Measurements from ENCODE around the gene CPVL. TPM values are rescaled to one million over a fixed set of nuclear protein-coding genes. Genes with fewer than 3 reads are reported as not detected.

Gene CPVL
- total RNA-seq, 3 donors from 2014 or later: 0.45 TPM; not detected in 2

GRCh38 chr7:29013931-29014330, 132.4 kb downstream of the CPVL start:
- Mint-ChIP-seq H3K36me3 (ENCODE audit: insufficient read depth) (no peaks in the 10 kb centered on the region), H3K4me3 (no peak overlapping the region), H3K27me3 (ENCODE audit: low read depth) (no peaks in the 10 kb centered on the region), H3K9me3 (peaks cover 3% of the 10 kb centered on the region), H3K4me1 (ENCODE audit: low read depth) (no peaks in the 10 kb centered on the region)
- DNase-seq: no peak
- no peak for ATAC-seq

- DNase-seq: no peak
These were observed 133.1 kb downstream of the CPVL start for GRCh38 chr7:29013082-29013695.

GRCh38 chr7:29009947-29010346, 136.4 kb downstream of the CPVL start:
- Mint-ChIP-seq H3K4me1 (ENCODE audit: low read depth) (no peaks in the 10 kb centered on the region), H3K4me3 (no peak overlapping the region), H3K36me3 (ENCODE audit: insufficient read depth) (no peaks in the 10 kb centered on the region), H3K27me3 (ENCODE audit: low read depth) (no peaks in the 10 kb centered on the region), H3K9me3 (peaks cover 3% of the 10 kb centered on the region)
- DNase-seq (no peak), ATAC-seq (no peak)

More at GRCh38 chr7:29013082-29013695, 133.1 kb downstream of the CPVL start:
- Mint-ChIP-seq H3K9me3 (peaks cover 3% of the 10 kb centered on the region), H3K4me3 (no peak overlapping the region), H3K36me3 (ENCODE audit: insufficient read depth) (no peaks in the 10 kb centered on the region), H3K27me3 (ENCODE audit: low read depth) (no peaks in the 10 kb centered on the region), H3K4me1 (ENCODE audit: low read depth) (no peaks in the 10 kb centered on the region)
- no peak for ATAC-seq

GRCh38 chr7:29008590-29008989, 137.7 kb downstream of the CPVL start:
- no peaks in the 10 kb centered on the region for H3K4me1 Mint-ChIP-seq (ENCODE audit: low read depth)
- DNase-seq (no peak), ATAC-seq (no peak)
- H3K9me3 Mint-ChIP-seq: peaks cover 3% of the 10 kb centered on the region
- H3K36me3 Mint-ChIP-seq (ENCODE audit: insufficient read depth): no peaks in the 10 kb centered on the region
- no peaks in the 10 kb centered on the region for H3K27me3 Mint-ChIP-seq (ENCODE audit: low read depth)
- no peak overlapping the region for H3K4me3 Mint-ChIP-seq

- DNase-seq (no peak), ATAC-seq (no peak)
- no peaks in the 10 kb centered on the region for H3K36me3 Mint-ChIP-seq (ENCODE audit: insufficient read depth)
- H3K9me3 Mint-ChIP-seq: peaks cover 3% of the 10 kb centered on the region
- H3K4me1 Mint-ChIP-seq (ENCODE audit: low read depth): no peaks in the 10 kb centered on the region
- H3K27me3 Mint-ChIP-seq (ENCODE audit: low read depth): no peaks in the 10 kb centered on the region
- H3K4me3 Mint-ChIP-seq: no peak overlapping the region
These were observed 139.2 kb downstream of the CPVL start for GRCh38 chr7:29007127-29007526.

GRCh38 chr7:29005829-29006228, 140.5 kb downstream of the CPVL start:
- peaks cover 3% of the 10 kb centered on the region for H3K9me3 Mint-ChIP-seq
- H3K4me1 Mint-ChIP-seq (ENCODE audit: low read depth): no peaks in the 10 kb centered on the region
- no peak overlapping the region for H3K4me3 Mint-ChIP-seq
- ATAC-seq (no peak), DNase-seq (no peak)
- no peaks in the 10 kb centered on the region for H3K27me3 Mint-ChIP-seq (ENCODE audit: low read depth)
- no peaks in the 10 kb centered on the region for H3K36me3 Mint-ChIP-seq (ENCODE audit: insufficient read depth)

GRCh38 chr7:29005406-29005805, 140.9 kb downstream of the CPVL start:
- Mint-ChIP-seq H3K36me3 (ENCODE audit: insufficient read depth) (no peaks in the 10 kb centered on the region), H3K27me3 (ENCODE audit: low read depth) (no peaks in the 10 kb centered on the region), H3K4me3 (no peak overlapping the region), H3K9me3 (peaks cover 3% of the 10 kb centered on the region), H3K4me1 (ENCODE audit: low read depth) (no peaks in the 10 kb centered on the region)
- no peak for DNase-seq
- ATAC-seq: no peak

GRCh38 chr7:29003703-29004102, 142.6 kb downstream of the CPVL start:
- H3K4me1 Mint-ChIP-seq (ENCODE audit: low read depth): no peaks in the 10 kb centered on the region
- no peaks in the 10 kb centered on the region for H3K27me3 Mint-ChIP-seq (ENCODE audit: low read depth)
- no peaks in the 10 kb centered on the region for H3K9me3 Mint-ChIP-seq
- DNase-seq (no peak), ATAC-seq (no peak)
- no peak overlapping the region for H3K4me3 Mint-ChIP-seq
- H3K36me3 Mint-ChIP-seq (ENCODE audit: insufficient read depth): no peaks in the 10 kb centered on the region

GRCh38 chr7:29000717-29001076, 145.6 kb downstream of the CPVL start:
- Mint-ChIP-seq H3K27me3 (ENCODE audit: low read depth) (peaks cover 2% of the 10 kb centered on the region), H3K4me1 (ENCODE audit: low read depth) (no peaks in the 10 kb centered on the region), H3K36me3 (ENCODE audit: insufficient read depth) (no peaks in the 10 kb centered on the region), H3K9me3 (no peaks in the 10 kb centered on the region), H3K4me3 (no peak overlapping the region)
- DNase-seq (no peak), ATAC-seq (no peak)

GRCh38 chr7:28999895-29000716, 146.2 kb downstream of the CPVL start:
- H3K36me3 Mint-ChIP-seq (ENCODE audit: insufficient read depth): no peaks in the 10 kb centered on the region
- no peak overlapping the region for H3K4me3 Mint-ChIP-seq
- no peaks in the 10 kb centered on the region for H3K9me3 Mint-ChIP-seq
- H3K4me1 Mint-ChIP-seq (ENCODE audit: low read depth): no peaks in the 10 kb centered on the region
- H3K27me3 Mint-ChIP-seq (ENCODE audit: low read depth): peaks cover 2% of the 10 kb centered on the region
- ATAC-seq (no peak), DNase-seq (no peak)

GRCh38 chr7:28999427-28999826, 146.9 kb downstream of the CPVL start:
- Mint-ChIP-seq H3K4me3 (no peak overlapping the region), H3K36me3 (ENCODE audit: insufficient read depth) (no peaks in the 10 kb centered on the region), H3K9me3 (no peaks in the 10 kb centered on the region), H3K4me1 (ENCODE audit: low read depth) (no peaks in the 10 kb centered on the region), H3K27me3 (ENCODE audit: low read depth) (peaks cover 2% of the 10 kb centered on the region)
- no peak for ATAC-seq
- no peak for DNase-seq

GRCh38 chr7:28998105-28998504, 148.2 kb downstream of the CPVL start:
- no peak for DNase-seq
- no peak overlapping the region for H3K4me3 Mint-ChIP-seq
- H3K4me1 Mint-ChIP-seq (ENCODE audit: low read depth): no peaks in the 10 kb centered on the region
- no peaks in the 10 kb centered on the region for H3K36me3 Mint-ChIP-seq (ENCODE audit: insufficient read depth)
- no peaks in the 10 kb centered on the region for H3K9me3 Mint-ChIP-seq
- H3K27me3 Mint-ChIP-seq (ENCODE audit: low read depth): peaks cover 2% of the 10 kb centered on the region
- ATAC-seq: no peak

GRCh38 chr7:28996836-28997235, 149.5 kb downstream of the CPVL start:
- ATAC-seq (no peak), DNase-seq (no peak)
- no peaks in the 10 kb centered on the region for H3K9me3 Mint-ChIP-seq
- no peak overlapping the region for H3K4me3 Mint-ChIP-seq
- H3K36me3 Mint-ChIP-seq (ENCODE audit: insufficient read depth): no peaks in the 10 kb centered on the region
- H3K27me3 Mint-ChIP-seq (ENCODE audit: low read depth): peaks cover 2% of the 10 kb centered on the region
- no peaks in the 10 kb centered on the region for H3K4me1 Mint-ChIP-seq (ENCODE audit: low read depth)

GRCh38 chr7:28993371-28993770, 153.0 kb downstream of the CPVL start:
- ATAC-seq: no peak
- H3K4me3 Mint-ChIP-seq: no peak overlapping the region
- H3K36me3 Mint-ChIP-seq (ENCODE audit: insufficient read depth): no peaks in the 10 kb centered on the region
- no peak for DNase-seq
- H3K4me1 Mint-ChIP-seq (ENCODE audit: low read depth): no peaks in the 10 kb centered on the region
- H3K27me3 Mint-ChIP-seq (ENCODE audit: low read depth): peaks cover under 1% of the 10 kb centered on the region
- no peaks in the 10 kb centered on the region for H3K9me3 Mint-ChIP-seq

GRCh38 chr7:28992798-28993197, 153.5 kb downstream of the CPVL start:
- ATAC-seq: no peak
- Mint-ChIP-seq H3K36me3 (ENCODE audit: insufficient read depth) (no peaks in the 10 kb centered on the region), H3K27me3 (ENCODE audit: low read depth) (peaks cover 2% of the 10 kb centered on the region), H3K4me1 (ENCODE audit: low read depth) (no peaks in the 10 kb centered on the region), H3K4me3 (no peak overlapping the region), H3K9me3 (no peaks in the 10 kb centered on the region)
- no peak for DNase-seq
